LoVo (cell line): ENCODE data around the gene SFXN3.
A peak's percentile ranks its signal among the peaks of the same experiment; 100 is the strongest.

Experiments
- DNase-seq: peaks from one replicate; pipeline ENCODE4 v3.0.0-alpha.2; 2016; ENCODE audit warnings: low spot score

The SFXN3 gene

GRCh38 chr10:101036726-101037125 lies 5.7 kb downstream of the SFXN3 start:
- DNase-seq: no peak

GRCh38 chr10:101038484-101038883 lies 7.5 kb downstream of the SFXN3 start:
- DNase-seq: no peak

GRCh38 chr10:101040061-101040460 lies 9.0 kb downstream of the SFXN3 start:
- DNase-seq: no peak

- no peak for DNase-seq
Observed at GRCh38 chr10:101040851-101041250, 9.8 kb downstream of the SFXN3 start.

- DNase-seq: peak; percentile 80
Observed at GRCh38 chr10:101041252-101041761, 10.3 kb downstream of the SFXN3 start.

- DNase-seq: no peak
Observed at GRCh38 chr10:101042118-101042517, 11.1 kb downstream of the SFXN3 start.

GRCh38 chr10:101042667-101043362 lies 11.8 kb downstream of the SFXN3 start:
- peak; percentile 97 for DNase-seq

GRCh38 chr10:101043363-101043707 lies 12.3 kb downstream of the SFXN3 start:
- DNase-seq: no peak

- DNase-seq: no peak
Observed at GRCh38 chr10:101044117-101044516, 13.1 kb downstream of the SFXN3 start.

- no peak for DNase-seq
Observed at GRCh38 chr10:101046332-101047238, 15.6 kb downstream of the SFXN3 start.

- DNase-seq: no peak
Observed at GRCh38 chr10:101047268-101047667, 16.2 kb downstream of the SFXN3 start.

- no peak for DNase-seq
Observed at GRCh38 chr10:101047961-101048892, 17.2 kb downstream of the SFXN3 start.

- peak; percentile 68 for DNase-seq
Observed at GRCh38 chr10:101050208-101051069, 19.4 kb downstream of the SFXN3 start.

GRCh38 chr10:101052285-101052684 lies 21.3 kb downstream of the SFXN3 start:
- DNase-seq: no peak

- DNase-seq: no peak
Observed at GRCh38 chr10:101053516-101053915, 22.5 kb downstream of the SFXN3 start.

GRCh38 chr10:101054351-101054750 lies 23.3 kb downstream of the SFXN3 start:
- DNase-seq: no peak

- no peak for DNase-seq
Observed at GRCh38 chr10:101054876-101055275, 23.8 kb downstream of the SFXN3 start.

GRCh38 chr10:101055411-101055810 lies 24.4 kb downstream of the SFXN3 start:
- DNase-seq: no peak

GRCh38 chr10:101056365-101057151 lies 25.5 kb downstream of the SFXN3 start:
- no peak for DNase-seq
